Stimulated activated naive B cell treated with anti-CD40 and anti-IgM and Interleukin-4, amounts not matched to agents 10 μg/mL and 1 μg/mL and 100 μg/mL, for 72 hours (primary cell): Measurements from ENCODE around the gene FRMD5.
"Not testable (repeated sequence)": the region's sequence is repeated elsewhere in the genome, so short reads cannot be mapped to it uniquely, and the experiment has no call there.

Experiments used
- ATAC-seq, 2 donors: fragments of 150-1000 bp; cut with Tn5 transposase; replicated peaks; 2 replicates each; pipeline ENCODE4 v1.10.0; 2021; ENCODE audit warnings: moderate library complexity in 1 of 2
- DNase-seq: peaks from one replicate; pipeline ENCODE4 v3.0.0; 2021
- H3K27ac Mint-ChIP-seq: one replicate; pipeline ENCODE4 v1.8.0; 2022; ENCODE audit warnings: mild to moderate bottlenecking, mixed read lengths
- H3K27me3 Mint-ChIP-seq, 2 donors: one replicate each; pipeline ENCODE4 v1.8.0; 2022; ENCODE audit warnings: mixed read lengths in 2 of 2
- H3K36me3 Mint-ChIP-seq, 2 donors: one replicate each; pipeline ENCODE4 v1.8.0; 2022; ENCODE audit warnings: mixed read lengths in 2 of 2, mild to moderate bottlenecking in 1 of 2
- H3K4me1 Mint-ChIP-seq, 2 donors: one replicate each; pipeline ENCODE4 v1.8.0; 2022; ENCODE audit warnings: mixed read lengths in 2 of 2, mild to moderate bottlenecking in 1 of 2
- H3K4me3 Mint-ChIP-seq, 2 donors: one replicate each; pipeline ENCODE4 v1.8.0; 2022; ENCODE audit warnings: mild to moderate bottlenecking in 2 of 2, mixed read lengths in 2 of 2, moderate library complexity in 1 of 2
- H3K9me3 Mint-ChIP-seq, 2 donors: one replicate each; pipeline ENCODE4 v1.8.0; 2022; ENCODE audit warnings: mixed read lengths in 2 of 2, mild to moderate bottlenecking in 1 of 2

FRMD5 gene

GRCh38 chr15:44195151-44195740 lies at the start of gene FRMD5:
FRMD5 (minus strand) TSS chr15:44195271.
- H3K9me3 Mint-ChIP-seq = no peaks in the 10 kb centered on the region
- peak; percentile 96 to 97 for ATAC-seq
- no peaks in the 10 kb centered on the region for H3K36me3 Mint-ChIP-seq
- H3K27ac Mint-ChIP-seq = no peak within 1 kb of the TSS
- DNase-seq = peak; percentile 83
- peaks cover 8 to 23% of the 10 kb centered on the region in 2 donors for H3K4me1 Mint-ChIP-seq
- peak within 1 kb of the TSS; percentile 86 for H3K4me3 Mint-ChIP-seq
- H3K27me3 Mint-ChIP-seq = peaks cover 60 to 71% of the 10 kb centered on the region in 2 donors

- no peaks in the 10 kb centered on the region for H3K4me1 Mint-ChIP-seq
- DNase-seq (no peak), ATAC-seq (no peak)
- H3K27me3 Mint-ChIP-seq = peaks cover 0 to 7% of the 10 kb centered on the region in 2 donors
- H3K4me3 Mint-ChIP-seq = no peak overlapping the region
- H3K36me3 Mint-ChIP-seq = no peaks in the 10 kb centered on the region
- H3K9me3 Mint-ChIP-seq = no peaks in the 10 kb centered on the region
- H3K27ac Mint-ChIP-seq = no peak overlapping the region
Measured at GRCh38 chr15:44243829-44244228, 48.8 kb upstream of the FRMD5 start.

GRCh38 chr15:44243141-44243540 lies 48.1 kb upstream of the FRMD5 start:
- Mint-ChIP-seq H3K4me3 (no peak overlapping the region), H3K36me3 (no peaks in the 10 kb centered on the region)

GRCh38 chr15:44231842-44232241 lies 36.8 kb upstream of the FRMD5 start:
- H3K36me3 Mint-ChIP-seq = no peaks in the 10 kb centered on the region
- H3K27me3 Mint-ChIP-seq = peaks cover 0 to 14% of the 10 kb centered on the region in 2 donors
- ATAC-seq (no peak), DNase-seq (no peak)
- no peak overlapping the region for H3K4me3 Mint-ChIP-seq
- H3K4me1 Mint-ChIP-seq = no peaks in the 10 kb centered on the region
- no peak overlapping the region for H3K27ac Mint-ChIP-seq
- H3K9me3 Mint-ChIP-seq = no peaks in the 10 kb centered on the region

More at GRCh38 chr15:44243141-44243540, 48.1 kb upstream of the FRMD5 start:
- no peaks in the 10 kb centered on the region for H3K4me1 Mint-ChIP-seq
- peaks cover 0 to 7% of the 10 kb centered on the region in 2 donors for H3K27me3 Mint-ChIP-seq
- no peak overlapping the region for H3K27ac Mint-ChIP-seq
- no peaks in the 10 kb centered on the region for H3K9me3 Mint-ChIP-seq
- DNase-seq (no peak), ATAC-seq (no peak)

GRCh38 chr15:44229301-44229700 lies 34.2 kb upstream of the FRMD5 start:
- H3K36me3 Mint-ChIP-seq, H3K9me3 Mint-ChIP-seq, H3K4me3 Mint-ChIP-seq, ATAC-seq, DNase-seq, H3K27ac Mint-ChIP-seq, H3K4me1 Mint-ChIP-seq: not testable (repeated sequence)
- H3K27me3 Mint-ChIP-seq = peaks cover under 1 to 24% of the 10 kb centered on the region in 2 donors

DNA sequence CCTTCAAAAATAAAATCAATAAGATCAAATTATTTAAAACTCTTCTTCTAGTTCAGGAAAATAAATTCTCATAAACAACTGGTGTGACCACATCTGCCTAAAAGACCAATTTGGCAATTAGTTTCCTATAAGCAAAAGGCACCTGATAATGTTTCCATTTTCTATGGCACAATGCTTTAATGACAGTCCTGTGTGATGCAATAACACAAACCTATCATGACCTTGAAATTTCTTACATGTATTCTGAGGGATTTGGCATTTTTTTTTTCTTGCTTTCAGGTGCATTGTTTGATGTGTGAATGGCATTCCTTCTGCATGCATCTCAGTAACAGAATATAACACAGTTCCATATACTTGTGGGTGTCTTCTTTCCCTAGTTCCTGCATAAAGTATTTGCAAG lies 32.5 kb upstream of the FRMD5 start:
- Mint-ChIP-seq H3K27me3 (peaks cover 6 to 29% of the 10 kb centered on the region in 2 donors), H3K4me3 (no peak overlapping the region), H3K27ac (no peak overlapping the region), H3K4me1 (no peaks in the 10 kb centered on the region), H3K9me3 (peaks cover 0 to 4% of the 10 kb centered on the region in 2 donors), H3K36me3 (no peaks in the 10 kb centered on the region)
- ATAC-seq (no peak), DNase-seq (no peak)

- not testable (repeated sequence) for H3K36me3 Mint-ChIP-seq, H3K4me1 Mint-ChIP-seq, DNase-seq, ATAC-seq, H3K4me3 Mint-ChIP-seq, H3K9me3 Mint-ChIP-seq, H3K27ac Mint-ChIP-seq
- H3K27me3 Mint-ChIP-seq = peaks cover 6 to 29% of the 10 kb centered on the region in 2 donors
Measured at GRCh38 chr15:44227001-44227400, 31.9 kb upstream of the FRMD5 start.

DNA sequence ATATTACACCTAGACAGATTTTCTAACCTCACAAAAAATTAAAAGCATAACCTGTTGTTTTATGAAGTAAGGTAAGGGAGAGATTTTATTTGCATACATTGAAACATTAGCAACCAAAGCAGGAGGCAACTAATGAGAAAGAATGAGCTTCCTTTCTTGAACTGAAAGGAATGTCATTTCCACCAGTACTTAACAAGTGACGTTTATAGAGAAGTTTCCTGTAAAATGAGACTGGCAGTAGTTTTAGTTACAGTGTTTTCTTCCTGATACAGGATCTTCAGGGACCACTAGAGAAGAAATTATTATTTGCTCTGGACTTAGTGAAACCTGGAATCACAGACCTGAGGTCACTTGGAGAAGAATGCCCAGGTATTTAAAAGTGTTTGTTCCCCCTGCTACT lies 27.4 kb upstream of the FRMD5 start:
- H3K9me3 Mint-ChIP-seq = peaks cover 0 to 4% of the 10 kb centered on the region in 2 donors
- no peak for DNase-seq
- peaks cover 15 to 32% of the 10 kb centered on the region in 2 donors for H3K27me3 Mint-ChIP-seq
- H3K4me3 Mint-ChIP-seq = no peak overlapping the region
- no peak for ATAC-seq
- peaks cover 2 to 5% of the 10 kb centered on the region in 2 donors for H3K4me1 Mint-ChIP-seq
- no peaks in the 10 kb centered on the region for H3K36me3 Mint-ChIP-seq
- H3K27ac Mint-ChIP-seq = no peak overlapping the region

GRCh38 chr15:44219073-44219472 lies 24.0 kb upstream of the FRMD5 start:
- H3K4me3 Mint-ChIP-seq = no peak overlapping the region

GRCh38 chr15:44216958-44217357 lies 21.9 kb upstream of the FRMD5 start:
- H3K4me1 Mint-ChIP-seq = peaks cover 2 to 5% of the 10 kb centered on the region in 2 donors
- no peaks in the 10 kb centered on the region for H3K9me3 Mint-ChIP-seq
- H3K36me3 Mint-ChIP-seq = no peaks in the 10 kb centered on the region

More at GRCh38 chr15:44219073-44219472, 24.0 kb upstream of the FRMD5 start:
- ATAC-seq = no peak
- Mint-ChIP-seq H3K9me3 (no peaks in the 10 kb centered on the region), H3K4me1 (peaks cover 2 to 5% of the 10 kb centered on the region in 2 donors), H3K27ac (no peak overlapping the region), H3K27me3 (peaks cover 17 to 27% of the 10 kb centered on the region in 2 donors), H3K36me3 (no peaks in the 10 kb centered on the region)
- no peak for DNase-seq

DNA sequence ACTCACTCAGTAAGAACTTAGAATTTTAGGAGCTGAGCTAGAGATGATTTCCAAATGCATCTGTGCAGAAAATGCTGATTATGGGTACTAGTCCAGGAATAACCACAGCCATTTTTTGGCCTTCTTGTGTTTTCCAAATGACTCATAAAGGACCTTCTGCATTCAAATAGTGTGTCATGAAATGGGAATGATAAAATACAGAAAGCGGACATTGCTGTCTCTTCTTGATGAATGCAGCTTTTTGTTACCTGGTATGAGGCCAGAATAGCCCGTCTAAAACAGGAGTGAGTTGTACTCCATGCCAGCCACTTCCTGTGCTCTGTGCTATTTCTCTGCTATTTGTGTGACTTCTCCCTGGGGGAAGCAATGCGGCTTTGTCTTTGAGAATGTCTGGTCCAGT lies 20.5 kb upstream of the FRMD5 start:
- ATAC-seq (no peak), DNase-seq (no peak)
- Mint-ChIP-seq H3K9me3 (no peaks in the 10 kb centered on the region), H3K27ac (no peak overlapping the region), H3K4me3 (no peak overlapping the region), H3K27me3 (peaks cover 28 to 37% of the 10 kb centered on the region in 2 donors), H3K4me1 (peaks cover 2 to 5% of the 10 kb centered on the region in 2 donors), H3K36me3 (no peaks in the 10 kb centered on the region)

More at GRCh38 chr15:44216958-44217357, 21.9 kb upstream of the FRMD5 start:
- Mint-ChIP-seq H3K4me3 (no peak overlapping the region), H3K27ac (no peak overlapping the region), H3K27me3 (peaks cover 18 to 28% of the 10 kb centered on the region in 2 donors)
- ATAC-seq = no peak
- DNase-seq = no peak

- Mint-ChIP-seq H3K27me3 (peaks cover 28 to 35% of the 10 kb centered on the region in 2 donors), H3K27ac (no peak overlapping the region), H3K4me1 (no peaks in the 10 kb centered on the region), H3K4me3 (no peak overlapping the region), H3K36me3 (no peaks in the 10 kb centered on the region), H3K9me3 (no peaks in the 10 kb centered on the region)
- DNase-seq (no peak), ATAC-seq (no peak)
Measured at GRCh38 chr15:44208956-44209355, 13.9 kb upstream of the FRMD5 start.

DNA sequence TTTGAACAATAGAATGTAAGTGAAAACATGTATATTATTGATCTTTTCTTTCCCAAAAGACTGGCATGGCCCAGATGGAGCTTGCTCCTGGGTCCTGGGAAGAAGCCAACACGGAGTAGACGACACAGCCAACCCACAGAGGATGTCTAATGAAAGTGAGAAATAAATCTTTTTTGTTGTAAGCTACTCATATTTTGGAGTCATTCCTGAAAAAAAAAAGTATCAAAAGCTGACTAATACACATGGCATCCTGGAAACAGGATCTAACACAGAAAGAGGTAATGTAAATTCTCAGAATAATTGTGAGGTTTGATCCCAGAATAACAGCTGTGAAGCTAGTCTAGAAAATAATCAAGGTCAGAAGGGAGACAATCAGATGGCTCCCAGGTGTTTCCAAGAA lies 12.6 kb upstream of the FRMD5 start:
- ATAC-seq = no peak
- H3K4me1 Mint-ChIP-seq = no peaks in the 10 kb centered on the region
- DNase-seq = no peak
- H3K27ac Mint-ChIP-seq = no peak overlapping the region
- peaks cover 29 to 34% of the 10 kb centered on the region in 2 donors for H3K27me3 Mint-ChIP-seq
- no peaks in the 10 kb centered on the region for H3K9me3 Mint-ChIP-seq
- no peak overlapping the region for H3K4me3 Mint-ChIP-seq
- H3K36me3 Mint-ChIP-seq = no peaks in the 10 kb centered on the region

GRCh38 chr15:44199393-44199792 lies 4.3 kb upstream of the FRMD5 start:
- H3K9me3 Mint-ChIP-seq = no peaks in the 10 kb centered on the region
- ATAC-seq (no peak), DNase-seq (no peak)
- peaks cover 3 to 14% of the 10 kb centered on the region in 2 donors for H3K4me1 Mint-ChIP-seq
- no peak overlapping the region for H3K4me3 Mint-ChIP-seq
- H3K36me3 Mint-ChIP-seq = no peaks in the 10 kb centered on the region
- H3K27ac Mint-ChIP-seq = no peak overlapping the region
- H3K27me3 Mint-ChIP-seq = peaks cover 59 to 78% of the 10 kb centered on the region in 2 donors

- H3K9me3 Mint-ChIP-seq = no peaks in the 10 kb centered on the region
- peak overlapping the region; percentile 86 for H3K4me3 Mint-ChIP-seq
- DNase-seq = peak; percentile 2
- ATAC-seq = peak; percentile 31 to 48
- no peak overlapping the region for H3K27ac Mint-ChIP-seq
- no peaks in the 10 kb centered on the region for H3K36me3 Mint-ChIP-seq
- H3K4me1 Mint-ChIP-seq = peaks cover 8 to 23% of the 10 kb centered on the region in 2 donors
- H3K27me3 Mint-ChIP-seq = peaks cover 60 to 71% of the 10 kb centered on the region in 2 donors
Measured at GRCh38 chr15:44194323-44195150, 534 bp downstream of the FRMD5 start.
